GM10266 (cell line): ENCODE measurements around the gene ZSCAN1.
A peak's percentile ranks its signal among the peaks of the same experiment; 100 is the strongest.

Experiments
- DNase-seq: peaks from one replicate; pipeline ENCODE4 v3.0.0; 2012; ENCODE audit errors: extremely low spot score
- CTCF ChIP-seq: IDR thresholded peaks from 2 replicates; pipeline ENCODE4 v1.5.1; 2012; ENCODE audit warnings: mild to moderate bottlenecking, low read depth; ENCODE audit not compliant: control insufficient read depth, insufficient read depth; ENCODE audit errors: missing control alignments

The ZSCAN1 gene

GRCh38 chr19:58052256-58052655 is 18.4 kb downstream of the ZSCAN1 start:
- no peak for TF ChIP-seq CTCF

GRCh38 chr19:58053480-58054156 is 19.8 kb downstream of the ZSCAN1 start:
- TF ChIP-seq CTCF: no peak

More at GRCh38 chr19:58052256-58052655, 18.4 kb downstream of the ZSCAN1 start:
- no peak for DNase-seq

GRCh38 chr19:58054901-58055874 is 21.4 kb downstream of the ZSCAN1 start:
- DNase-seq: peak; percentile 28
- TF ChIP-seq CTCF: no peak

More at GRCh38 chr19:58053480-58054156, 19.8 kb downstream of the ZSCAN1 start:
- no peak for DNase-seq

GRCh38 chr19:58056261-58056660 is 22.4 kb downstream of the ZSCAN1 start:
- peak; percentile 23 for DNase-seq

GRCh38 chr19:58056861-58057260 is 23.0 kb downstream of the ZSCAN1 start:
- no peak for TF ChIP-seq CTCF
- peak; percentile 10 for DNase-seq

More at GRCh38 chr19:58056261-58056660, 22.4 kb downstream of the ZSCAN1 start:
- TF ChIP-seq CTCF: no peak

- DNase-seq: no peak
- TF ChIP-seq CTCF: no peak
Observed at GRCh38 chr19:58058467-58058866, 24.6 kb downstream of the ZSCAN1 start.
